Stimulated activated CD4-positive, alpha-beta T cell treated with anti-CD3 and anti-CD28 coated beads, Interleukin-15, amount 100 ng/mL, for 1 hour (primary cell): Measurements from ENCODE around the gene FGFR1OP2.
"Not testable (repeated sequence)": the region's sequence is repeated elsewhere in the genome, so short reads cannot be mapped to it uniquely, and the experiment has no call there.

Experiments used
- DNase-seq, 2 donors: peaks; one replicate each; pipeline ENCODE4 v3.0.0-alpha.2; 2020; ENCODE audit warnings: low read depth in 1 of 2, low spot score in 1 of 2

Gene FGFR1OP2

GRCh38 chr12:26937863-26938700 lies at the start of gene FGFR1OP2, which contains the start of gene INTS13:
Gene FGFR1OP2, plus strand, starts transcription at chr12:26938470. Its CDS starts 15,689 bp downstream, at chr12:26954159.
Gene INTS13, minus strand, starts transcription at chr12:26937981. Its CDS starts 1,178 bp downstream, at chr12:26936803.
- DNase-seq, result peak; percentile 87 to 88

- no peak for DNase-seq
Measured at GRCh38 chr12:26890784-26891183, 47.5 kb upstream of the FGFR1OP2 start.

- DNase-seq, result no peak
Measured at GRCh38 chr12:26891704-26892103, 46.6 kb upstream of the FGFR1OP2 start.

- no peak for DNase-seq
Measured at GRCh38 chr12:26895672-26896071, 42.6 kb upstream of the FGFR1OP2 start.

- no peak for DNase-seq
Measured at GRCh38 chr12:26896913-26897312, 41.4 kb upstream of the FGFR1OP2 start.

GRCh38 chr12:26903396-26903795 lies 34.9 kb upstream of the FGFR1OP2 start:
- DNase-seq, result not testable (repeated sequence)

- DNase-seq, result no peak
Measured at GRCh38 chr12:26906024-26906423, 32.2 kb upstream of the FGFR1OP2 start.

- DNase-seq, result no peak
Measured at GRCh38 chr12:26906704-26907103, 31.6 kb upstream of the FGFR1OP2 start.

GRCh38 chr12:26918321-26919215 lies 19.7 kb upstream of the FGFR1OP2 start:
- DNase-seq, result no peak

- DNase-seq, result no peak
Measured at GRCh38 chr12:26919216-26919555, 19.1 kb upstream of the FGFR1OP2 start.

- DNase-seq, result no peak
Measured at GRCh38 chr12:26921886-26922285, 16.4 kb upstream of the FGFR1OP2 start.

GRCh38 chr12:26928661-26929060 lies 9.6 kb upstream of the FGFR1OP2 start:
- DNase-seq, result no peak

- no peak for DNase-seq
Measured at GRCh38 chr12:26929590-26929989, 8.7 kb upstream of the FGFR1OP2 start.

GRCh38 chr12:26935636-26936378 lies 2.5 kb upstream of the FGFR1OP2 start:
- DNase-seq, result no peak

- DNase-seq, result no peak
Measured at GRCh38 chr12:26936559-26937442, 1.5 kb upstream of the FGFR1OP2 start.

- no peak for DNase-seq
Measured at GRCh38 chr12:26937443-26937862, 817 bp upstream of the FGFR1OP2 start.

GRCh38 chr12:26938701-26939062 lies 412 bp downstream of the FGFR1OP2 start:
- DNase-seq, result peak in 1 of 2 donors; percentile 5

GRCh38 chr12:26939192-26939832 lies 1.0 kb downstream of the FGFR1OP2 start:
- DNase-seq, result no peak

- DNase-seq, result no peak
Measured at GRCh38 chr12:26939953-26940352, 1.7 kb downstream of the FGFR1OP2 start.
